ENCODE data around the gene MPC2.

GRCh38 chr1:167937709-167938010 lies 788 bp upstream of the MPC2 start:
- TF ChIP-seq CTCF (IDR thresholded peaks at IDR 0.05): no peak
- no peak for TF ChIP-seq POLR2A (IDR thresholded peaks at IDR 0.05)
